Keratinocyte (primary cell): ENCODE measurements around the gene CAPZB.

Experiments
- EZH2 ChIP-seq: IDR thresholded peaks from one replicate; pipeline ENCODE4 v1.6.1; 2012; ENCODE audit warnings: inconsistent platforms, mild to moderate bottlenecking, low read length, moderate library complexity
- TF ChIP-seq, protein P1 (sequence below), 3 experiments: IDR thresholded peaks in 1 of 3; conservative IDR thresholded peaks in 1 of 3; optimal IDR thresholded peaks in 1 of 3; 2 replicates in 2 of 3; 3 replicates in 1 of 3; pipeline versions ENCODE3 to v1.5.1; 2011; ENCODE audit warnings: low read length in 3 of 3, mild to moderate bottlenecking in 3 of 3, moderate library complexity in 2 of 3, control low read depth in 1 of 3, inconsistent platforms in 1 of 3; ENCODE audit not compliant: insufficient read depth in 2 of 3; ENCODE audit errors: extremely low read depth in 1 of 3

DNA sequence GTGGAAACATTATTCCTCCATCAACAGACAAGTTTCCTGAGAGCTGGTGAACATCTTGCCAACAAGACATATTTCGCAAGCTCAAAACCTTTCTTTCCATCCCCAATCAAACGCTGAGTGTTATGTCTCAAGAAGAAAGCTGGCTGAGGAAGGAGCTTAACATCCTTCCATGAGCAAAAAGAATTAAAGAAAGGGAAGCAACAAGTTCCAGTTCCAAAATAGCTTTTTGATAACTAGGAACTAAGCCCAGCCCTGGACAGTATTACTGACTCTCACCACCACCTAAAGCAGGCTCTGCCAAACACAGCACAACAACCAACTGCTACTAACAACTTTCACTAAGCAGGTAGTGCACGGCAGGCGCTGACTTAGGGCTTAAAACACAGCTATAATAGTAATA lies 50.2 kb downstream of the CAPZB start:
- TF ChIP-seq, protein P1, sequence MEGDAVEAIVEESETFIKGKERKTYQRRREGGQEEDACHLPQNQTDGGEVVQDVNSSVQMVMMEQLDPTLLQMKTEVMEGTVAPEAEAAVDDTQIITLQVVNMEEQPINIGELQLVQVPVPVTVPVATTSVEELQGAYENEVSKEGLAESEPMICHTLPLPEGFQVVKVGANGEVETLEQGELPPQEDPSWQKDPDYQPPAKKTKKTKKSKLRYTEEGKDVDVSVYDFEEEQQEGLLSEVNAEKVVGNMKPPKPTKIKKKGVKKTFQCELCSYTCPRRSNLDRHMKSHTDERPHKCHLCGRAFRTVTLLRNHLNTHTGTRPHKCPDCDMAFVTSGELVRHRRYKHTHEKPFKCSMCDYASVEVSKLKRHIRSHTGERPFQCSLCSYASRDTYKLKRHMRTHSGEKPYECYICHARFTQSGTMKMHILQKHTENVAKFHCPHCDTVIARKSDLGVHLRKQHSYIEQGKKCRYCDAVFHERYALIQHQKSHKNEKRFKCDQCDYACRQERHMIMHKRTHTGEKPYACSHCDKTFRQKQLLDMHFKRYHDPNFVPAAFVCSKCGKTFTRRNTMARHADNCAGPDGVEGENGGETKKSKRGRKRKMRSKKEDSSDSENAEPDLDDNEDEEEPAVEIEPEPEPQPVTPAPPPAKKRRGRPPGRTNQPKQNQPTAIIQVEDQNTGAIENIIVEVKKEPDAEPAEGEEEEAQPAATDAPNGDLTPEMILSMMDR (optimal IDR thresholded peaks at IDR 0.05 in 1 of 3, IDR thresholded peaks at IDR 0.05 in 1 of 3, conservative IDR thresholded peaks at IDR 0.05 in 1 of 3; ENCODE audit: extremely low read depth in 1 of 3, insufficient read depth in 2 of 3, low read length in 3 of 3) = no peak
- no peak for TF ChIP-seq EZH2
